ENCODE results near the gene ALK. TPM values are rescaled to one million over a fixed set of nuclear protein-coding genes. Genes with fewer than 3 reads are reported as not detected.

The ALK gene
- total RNA-seq, 3 donors from 2014 or later: 0.07 to 2.4 (median 0.09) TPM

- Histone ChIP-seq H3K9me3 (no peaks in the 10 kb centered on the region), H3K36me3 (ENCODE audit: low read depth) (no peaks in the 10 kb centered on the region), H3K4me3 (no peak overlapping the region), H3K4me1 (ENCODE audit: low read depth) (no peaks in the 10 kb centered on the region)
- peak; percentile 57 for TF ChIP-seq CTCF (IDR thresholded peaks at IDR 0.05)
- peak in 2 of 3 donors; percentile 74 to 83 for DNase-seq
- intact Hi-C loops (cut with DNase I, micrococcal nuclease): loop anchor here (1.0 to 5.0 kb wide), 2 partner anchors 239 to 240 kb away; no protein-coding TSS in a partner anchor
- peak; percentile 89 for ATAC-seq
These were observed 724.3 kb downstream of the ALK start for GRCh38 chr2:29196792-29197788.

- DNase-seq (no peak), ATAC-seq (no peak)
- Histone ChIP-seq H3K9me3 (no peaks in the 10 kb centered on the region), H3K36me3 (ENCODE audit: low read depth) (no peaks in the 10 kb centered on the region), H3K4me3 (no peak overlapping the region), H3K4me1 (ENCODE audit: low read depth) (no peaks in the 10 kb centered on the region)
- no peak for TF ChIP-seq CTCF (IDR thresholded peaks at IDR 0.05)
- intact Hi-C loops (cut with DNase I, micrococcal nuclease): loop anchor here (1.0 to 5.0 kb wide), 2 partner anchors 237 to 238 kb away; no protein-coding TSS in a partner anchor
These were observed 725.6 kb downstream of the ALK start for GRCh38 chr2:29195796-29196195.

GRCh38 chr2:29193681-29194080 is 727.7 kb downstream of the ALK start:
- no peaks in the 10 kb centered on the region for H3K36me3 ChIP-seq (ENCODE audit: low read depth)
- no peaks in the 10 kb centered on the region for H3K9me3 ChIP-seq
- intact Hi-C loops (cut with DNase I, micrococcal nuclease): no loop called here
- no peak for DNase-seq
- no peak overlapping the region for H3K4me3 ChIP-seq
- TF ChIP-seq CTCF (IDR thresholded peaks at IDR 0.05): no peak
- ATAC-seq: no peak
- H3K4me1 ChIP-seq (ENCODE audit: low read depth): no peaks in the 10 kb centered on the region

GRCh38 chr2:29193111-29193510 is 728.3 kb downstream of the ALK start:
- intact Hi-C loops (cut with DNase I, micrococcal nuclease): no loop called here
- no peak for TF ChIP-seq CTCF (IDR thresholded peaks at IDR 0.05)
- no peak overlapping the region for H3K4me3 ChIP-seq
- no peaks in the 10 kb centered on the region for H3K9me3 ChIP-seq
- H3K4me1 ChIP-seq (ENCODE audit: low read depth): no peaks in the 10 kb centered on the region
- ATAC-seq: no peak
- DNase-seq: no peak
- H3K36me3 ChIP-seq (ENCODE audit: low read depth): no peaks in the 10 kb centered on the region

GRCh38 chr2:29192526-29192925 is 728.9 kb downstream of the ALK start:
- DNase-seq (no peak), ATAC-seq (no peak)
- intact Hi-C loops (cut with DNase I, micrococcal nuclease): no loop called here
- Histone ChIP-seq H3K36me3 (ENCODE audit: low read depth) (no peaks in the 10 kb centered on the region), H3K4me3 (no peak overlapping the region), H3K4me1 (ENCODE audit: low read depth) (no peaks in the 10 kb centered on the region), H3K9me3 (no peaks in the 10 kb centered on the region)
- no peak for TF ChIP-seq CTCF (IDR thresholded peaks at IDR 0.05)

Data from mucosa of descending colon (tissue), 3 donors.